OCI-LY1 (cell line): ENCODE measurements around the gene VENTX.
"Not testable (repeated sequence)": the region's sequence is repeated elsewhere in the genome, so short reads cannot be mapped to it uniquely, and the experiment has no call there.

Experiments
- H2AFZ ChIP-seq: fragments of 200-600 bp; sonication (generic), shearing (Covaris generic); 2 replicates; pipeline ENCODE4 v1.6.0; 2014; ENCODE audit warnings: antibody characterized with exemption, mild to moderate bottlenecking, low read length
- H3F3A ChIP-seq: fragments of 200-600 bp; sonication (generic), shearing (Covaris generic); 2 replicates; pipeline ENCODE4 v1.6.0; 2014; ENCODE audit warnings: mild to moderate bottlenecking, antibody characterized with exemption, low read length, moderate library complexity; ENCODE audit not compliant: insufficient read depth
- H3K27ac ChIP-seq: fragments of 200-600 bp; sonication (generic); 2 replicates; pipeline ENCODE4 v1.5.1; 2014; ENCODE audit warnings: low read length, mixed run types, mild to moderate bottlenecking, low read depth; ENCODE audit not compliant: poor library complexity, severe bottlenecking
- H3K27me3 ChIP-seq: fragments of 200-600 bp; sonication (generic); 2 replicates; pipeline ENCODE4 v1.6.0; 2014; ENCODE audit warnings: antibody characterized with exemption, mild to moderate bottlenecking, low read length, moderate library complexity; ENCODE audit not compliant: insufficient read depth
- H3K36me3 ChIP-seq: fragments of 200-600 bp; sonication (generic); 2 replicates; pipeline ENCODE4 v1.6.1; 2014; ENCODE audit warnings: mild to moderate bottlenecking, antibody characterized with exemption, low read length, moderate library complexity, mixed read lengths; ENCODE audit not compliant: insufficient read depth
- H3K4me1 ChIP-seq: fragments of 200-600 bp; sonication (generic); 2 replicates; pipeline ENCODE4 v1.5.1; 2014; ENCODE audit warnings: mild to moderate bottlenecking, low read length, moderate library complexity; ENCODE audit not compliant: insufficient read depth, severe bottlenecking
- H3K4me2 ChIP-seq: fragments of 200-600 bp; sonication (generic), shearing (Covaris generic); 2 replicates; pipeline ENCODE4 v1.6.1; 2014; ENCODE audit warnings: low read length
- H3K4me3 ChIP-seq: fragments of 200-600 bp; sonication (generic); 2 replicates; pipeline ENCODE4 v1.5.1; 2014; ENCODE audit warnings: low read length, low read depth, mild to moderate bottlenecking, mixed read lengths; ENCODE audit not compliant: poor library complexity, severe bottlenecking
- H3K79me2 ChIP-seq: fragments of 200-600 bp; shearing (Covaris generic); 2 replicates; pipeline ENCODE4 v1.6.1; 2016; ENCODE audit warnings: mixed run types, low read length, mixed read lengths; ENCODE audit not compliant: insufficient read depth
- H3K9ac ChIP-seq: fragments of 200-600 bp; sonication (generic), shearing (Covaris generic); 2 replicates; pipeline ENCODE4 v1.6.1; 2014; ENCODE audit warnings: mild to moderate bottlenecking, low read length, mixed read lengths
- H3K9me2 ChIP-seq: fragments of 200-600 bp; sonication (generic), shearing (Covaris generic); 2 replicates; pipeline ENCODE4 v1.6.1; 2014; ENCODE audit warnings: low read depth, mild to moderate bottlenecking, low read length, mixed read lengths
- H3K9me3 ChIP-seq: fragments of 200-600 bp; shearing (Covaris generic); 2 replicates; pipeline ENCODE4 v1.6.1; 2014; ENCODE audit warnings: low read length, mixed read lengths
- H4K20me1 ChIP-seq: fragments of 200-600 bp; sonication (generic), shearing (Covaris generic); 2 replicates; pipeline ENCODE4 v1.6.0; 2016; ENCODE audit warnings: mild to moderate bottlenecking, low read length; ENCODE audit not compliant: insufficient read depth
- CTCF ChIP-seq: fragments of 200-600 bp; sonication (generic), shearing (Covaris generic); IDR thresholded peaks from 2 replicates; pipeline ENCODE4 v1.5.1; 2017; ENCODE audit warnings: mild to moderate bottlenecking, antibody characterized with exemption, low read length, moderate library complexity, mixed read lengths
- EZH2 ChIP-seq: fragments of 200-600 bp; sonication (generic), shearing (Covaris generic); IDR thresholded peaks from 2 replicates; pipeline ENCODE4 v1.8.0; 2017; ENCODE audit warnings: borderline replicate concordance, mixed run types, mild to moderate bottlenecking, antibody characterized with exemption, low read length, moderate library complexity, mixed read lengths

VENTX gene

GRCh38 chr10:133263674-133264073 lies 26.0 kb downstream of the VENTX start:
- Histone ChIP-seq H3K27ac (no peak overlapping the region), H3K27me3 (peaks cover 12% of the 10 kb centered on the region), H3K4me3 (no peak overlapping the region), H3K9me2 (no peaks in the 10 kb centered on the region), H3K9ac (no peak overlapping the region), H3K9me3 (no peaks in the 10 kb centered on the region), H3K79me2 (no peaks in the 10 kb centered on the region), H3K4me2 (no peak overlapping the region), H4K20me1 (no peaks in the 10 kb centered on the region), H3F3A (no peaks in the 10 kb centered on the region), H2AFZ (no peak overlapping the region), H3K4me1 (peaks cover 9% of the 10 kb centered on the region), H3K36me3 (no peaks in the 10 kb centered on the region)
- no peak for TF ChIP-seq EZH2
- no peak for TF ChIP-seq CTCF

GRCh38 chr10:133264461-133264860 lies 26.8 kb downstream of the VENTX start:
- Histone ChIP-seq H3F3A (no peaks in the 10 kb centered on the region), H3K9ac (no peak overlapping the region), H3K27me3 (peaks cover 12% of the 10 kb centered on the region), H3K4me1 (peaks cover 9% of the 10 kb centered on the region), H3K9me2 (no peaks in the 10 kb centered on the region), H3K4me2 (no peak overlapping the region), H3K79me2 (no peaks in the 10 kb centered on the region), H3K27ac (no peak overlapping the region), H3K4me3 (no peak overlapping the region), H3K9me3 (no peaks in the 10 kb centered on the region), H3K36me3 (no peaks in the 10 kb centered on the region), H2AFZ (no peak overlapping the region), H4K20me1 (no peaks in the 10 kb centered on the region)
- no peak for TF ChIP-seq EZH2
- no peak for TF ChIP-seq CTCF

- H2AFZ ChIP-seq, H3K4me2 ChIP-seq, H3K9me2 ChIP-seq, H3K36me3 ChIP-seq, H3K4me3 ChIP-seq, H3K27ac ChIP-seq, H4K20me1 ChIP-seq, H3F3A ChIP-seq, H3K79me2 ChIP-seq, H3K9me3 ChIP-seq, H3K4me1 ChIP-seq, H3K9ac ChIP-seq: not testable (repeated sequence)
- H3K27me3 ChIP-seq = peaks cover 12% of the 10 kb centered on the region
Measured at GRCh38 chr10:133265052-133265451, 27.4 kb downstream of the VENTX start.

GRCh38 chr10:133266056-133266795 lies 28.6 kb downstream of the VENTX start:
- no peaks in the 10 kb centered on the region for H4K20me1 ChIP-seq
- no peaks in the 10 kb centered on the region for H3K36me3 ChIP-seq
- no peak overlapping the region for H3K4me3 ChIP-seq
- no peak overlapping the region for H3K4me2 ChIP-seq
- H2AFZ ChIP-seq = no peak overlapping the region
- H3K27ac ChIP-seq = no peak overlapping the region
- peaks cover 5% of the 10 kb centered on the region for H3K4me1 ChIP-seq
- no peaks in the 10 kb centered on the region for H3K79me2 ChIP-seq
- no peaks in the 10 kb centered on the region for H3F3A ChIP-seq
- H3K9ac ChIP-seq = no peak overlapping the region
- TF ChIP-seq EZH2 = no peak
- TF ChIP-seq CTCF = no peak
- peaks cover 12% of the 10 kb centered on the region for H3K27me3 ChIP-seq
- no peaks in the 10 kb centered on the region for H3K9me3 ChIP-seq
- no peaks in the 10 kb centered on the region for H3K9me2 ChIP-seq
